Stimulated activated naive B cell treated with anti-CD40 and anti-IgM and Interleukin-4, amounts not matched to agents 10 μg/mL and 1 μg/mL and 100 μg/mL, for 72 hours (primary cell): ENCODE measurements around the gene ABCB9.
"Not testable (repeated sequence)": the region's sequence is repeated elsewhere in the genome, so short reads cannot be mapped to it uniquely, and the experiment has no call there.

ENCODE experiments used
- ATAC-seq, 2 donors: fragments of 150-1000 bp; cut with Tn5 transposase; replicated peaks; 2 replicates each; pipeline ENCODE4 v1.10.0; 2021; ENCODE audit warnings: moderate library complexity in 1 of 2
- DNase-seq: peaks from one replicate; pipeline ENCODE4 v3.0.0; 2021
- H3K27ac Mint-ChIP-seq: one replicate; pipeline ENCODE4 v1.8.0; 2022; ENCODE audit warnings: mild to moderate bottlenecking, mixed read lengths
- H3K27me3 Mint-ChIP-seq, 2 donors: one replicate each; pipeline ENCODE4 v1.8.0; 2022; ENCODE audit warnings: mixed read lengths in 2 of 2
- H3K36me3 Mint-ChIP-seq, 2 donors: one replicate each; pipeline ENCODE4 v1.8.0; 2022; ENCODE audit warnings: mixed read lengths in 2 of 2, mild to moderate bottlenecking in 1 of 2
- H3K4me1 Mint-ChIP-seq, 2 donors: one replicate each; pipeline ENCODE4 v1.8.0; 2022; ENCODE audit warnings: mixed read lengths in 2 of 2, mild to moderate bottlenecking in 1 of 2
- H3K4me3 Mint-ChIP-seq, 2 donors: one replicate each; pipeline ENCODE4 v1.8.0; 2022; ENCODE audit warnings: mild to moderate bottlenecking in 2 of 2, mixed read lengths in 2 of 2, moderate library complexity in 1 of 2
- H3K9me3 Mint-ChIP-seq, 2 donors: one replicate each; pipeline ENCODE4 v1.8.0; 2022; ENCODE audit warnings: mixed read lengths in 2 of 2, mild to moderate bottlenecking in 1 of 2

ABCB9 gene

GRCh38 chr12:122965851-122966742 is at the start of gene ABCB9:
Gene ABCB9, minus strand, starts transcription at chr12:122966463. Its CDS starts 6,228 bp downstream, at chr12:122960235.
- Mint-ChIP-seq H3K36me3 (no peaks in the 10 kb centered on the region), H3K27ac (no peak within 1 kb of the TSS), H3K4me1 (peaks cover 8 to 15% of the 10 kb centered on the region in 2 donors)

GRCh38 chr12:123014473-123014872 is 48.2 kb upstream of the ABCB9 start:
- not testable (repeated sequence) for H3K4me1 Mint-ChIP-seq, H3K36me3 Mint-ChIP-seq, H3K4me3 Mint-ChIP-seq, H3K27ac Mint-ChIP-seq, DNase-seq, H3K9me3 Mint-ChIP-seq, H3K27me3 Mint-ChIP-seq, ATAC-seq

More at GRCh38 chr12:122965851-122966742, at the start of gene ABCB9:
- Mint-ChIP-seq H3K9me3 (no peaks in the 10 kb centered on the region), H3K4me3 (peak within 1 kb of the TSS; percentile 78 to 83), H3K27me3 (no peaks in the 10 kb centered on the region)
- ATAC-seq = peak; percentile 98
- DNase-seq = peak; percentile 80

- ATAC-seq (no peak), DNase-seq (no peak)
- Mint-ChIP-seq H3K27ac (no peak overlapping the region), H3K27me3 (no peaks in the 10 kb centered on the region), H3K4me3 (no peak overlapping the region), H3K4me1 (peaks cover 0 to 1% of the 10 kb centered on the region in 2 donors), H3K9me3 (no peaks in the 10 kb centered on the region), H3K36me3 (peaks cover 4 to 5% of the 10 kb centered on the region in 2 donors)
Measured at GRCh38 chr12:123013185-123014095, 47.2 kb upstream of the ABCB9 start.

- ATAC-seq = no peak
- Mint-ChIP-seq H3K4me3 (no peak overlapping the region), H3K36me3 (peaks cover 7 to 8% of the 10 kb centered on the region in 2 donors), H3K27me3 (no peaks in the 10 kb centered on the region), H3K4me1 (no peaks in the 10 kb centered on the region), H3K27ac (no peak overlapping the region), H3K9me3 (no peaks in the 10 kb centered on the region)
- DNase-seq = no peak
Measured at GRCh38 chr12:123011701-123012100, 45.4 kb upstream of the ABCB9 start.

DNA sequence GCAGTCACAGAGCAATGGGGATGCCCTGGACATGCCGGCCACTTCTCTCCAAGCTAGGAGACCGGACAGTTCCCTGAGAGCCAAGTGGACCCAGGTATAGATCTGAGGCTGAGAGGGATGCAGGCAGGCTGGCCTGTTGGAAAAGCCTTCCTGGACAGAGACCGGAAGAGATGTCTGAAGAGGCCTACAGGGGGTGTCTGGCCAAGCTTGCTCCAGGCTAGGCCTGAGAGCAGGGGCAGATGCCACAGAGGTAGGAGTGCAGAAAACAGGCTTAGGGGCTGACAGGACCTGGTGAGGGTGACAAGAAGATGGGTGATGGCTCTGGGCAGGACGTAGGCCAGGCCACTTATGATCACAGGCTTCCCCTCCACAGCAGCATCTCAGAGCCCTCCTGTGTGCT is 44.4 kb upstream of the ABCB9 start:
- Mint-ChIP-seq H3K4me3 (no peak overlapping the region), H3K36me3 (peaks cover 7 to 8% of the 10 kb centered on the region in 2 donors), H3K4me1 (no peaks in the 10 kb centered on the region), H3K27me3 (no peaks in the 10 kb centered on the region), H3K27ac (no peak overlapping the region), H3K9me3 (no peaks in the 10 kb centered on the region)
- no peak for ATAC-seq
- no peak for DNase-seq

GRCh38 chr12:123010110-123010509 is 43.8 kb upstream of the ABCB9 start:
- Mint-ChIP-seq H3K27ac (no peak overlapping the region), H3K4me3 (no peak overlapping the region), H3K9me3 (no peaks in the 10 kb centered on the region), H3K4me1 (no peaks in the 10 kb centered on the region), H3K27me3 (no peaks in the 10 kb centered on the region), H3K36me3 (peaks cover 8 to 9% of the 10 kb centered on the region in 2 donors)
- ATAC-seq (no peak), DNase-seq (no peak)

- H3K27ac Mint-ChIP-seq = no peak overlapping the region
- DNase-seq (no peak), ATAC-seq (no peak)
- H3K4me1 Mint-ChIP-seq = no peaks in the 10 kb centered on the region
- no peak overlapping the region for H3K4me3 Mint-ChIP-seq
- H3K27me3 Mint-ChIP-seq = no peaks in the 10 kb centered on the region
- H3K36me3 Mint-ChIP-seq = peaks cover 11 to 14% of the 10 kb centered on the region in 2 donors
- H3K9me3 Mint-ChIP-seq = no peaks in the 10 kb centered on the region
Measured at GRCh38 chr12:123006977-123007376, 40.7 kb upstream of the ABCB9 start.

DNA sequence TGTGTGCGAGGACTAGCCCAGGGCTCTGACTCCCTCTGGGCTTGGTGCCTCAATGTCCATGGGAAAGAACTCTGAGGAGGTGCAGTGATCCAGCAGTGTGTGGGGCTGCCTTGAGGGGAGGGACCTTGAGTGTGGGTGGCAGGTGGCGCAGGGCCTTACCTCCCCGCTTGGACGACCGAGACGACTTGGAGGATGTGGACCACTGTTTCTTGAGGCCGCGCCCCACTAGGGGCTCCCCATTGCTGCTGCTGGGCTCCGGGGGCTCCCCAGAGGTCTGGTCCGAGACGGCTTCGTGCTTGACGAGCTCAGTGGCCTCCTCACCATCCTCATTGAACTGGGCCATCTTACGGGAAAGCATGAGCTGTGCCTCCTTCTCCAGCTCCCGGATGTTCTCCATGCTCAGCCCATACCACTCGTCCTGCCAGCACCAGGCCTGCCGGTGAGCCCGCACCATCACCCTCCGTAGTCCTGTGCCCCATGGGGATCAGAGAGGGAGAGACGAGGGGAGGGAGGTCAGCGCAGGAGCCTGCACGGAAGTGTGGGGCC is 38.9 kb upstream of the ABCB9 start:
- H3K27ac Mint-ChIP-seq = no peak overlapping the region
- peaks cover 0 to 5% of the 10 kb centered on the region in 2 donors for H3K4me1 Mint-ChIP-seq
- H3K27me3 Mint-ChIP-seq = no peaks in the 10 kb centered on the region
- peaks cover 13 to 14% of the 10 kb centered on the region in 2 donors for H3K36me3 Mint-ChIP-seq
- H3K4me3 Mint-ChIP-seq = no peak overlapping the region
- no peaks in the 10 kb centered on the region for H3K9me3 Mint-ChIP-seq
- ATAC-seq (no peak), DNase-seq (no peak)

DNA sequence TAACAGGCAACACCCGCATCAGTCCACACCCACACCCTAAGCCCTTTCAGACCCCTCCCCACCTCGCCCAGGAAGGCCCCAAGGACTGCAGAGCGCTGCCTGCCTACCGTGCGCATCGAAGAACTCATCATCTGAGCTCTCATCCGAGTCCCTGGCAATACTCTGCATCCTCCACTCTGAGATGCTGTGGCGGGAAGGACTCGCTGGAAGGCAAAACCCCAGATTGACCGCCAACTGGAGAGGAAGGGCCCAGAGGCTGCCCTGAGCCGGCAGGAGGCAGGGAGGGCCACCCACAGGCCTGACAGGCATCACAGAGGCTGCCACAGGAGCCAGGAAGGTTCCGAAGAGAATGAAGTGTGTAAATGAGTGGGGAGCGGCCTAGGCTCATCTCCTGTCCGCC is 38.0 kb upstream of the ABCB9 start:
- Mint-ChIP-seq H3K27ac (no peak overlapping the region), H3K9me3 (no peaks in the 10 kb centered on the region), H3K4me1 (peaks cover 0 to 9% of the 10 kb centered on the region in 2 donors), H3K4me3 (no peak overlapping the region), H3K36me3 (peaks cover 13 to 14% of the 10 kb centered on the region in 2 donors), H3K27me3 (no peaks in the 10 kb centered on the region)
- ATAC-seq (no peak), DNase-seq (no peak)

DNA sequence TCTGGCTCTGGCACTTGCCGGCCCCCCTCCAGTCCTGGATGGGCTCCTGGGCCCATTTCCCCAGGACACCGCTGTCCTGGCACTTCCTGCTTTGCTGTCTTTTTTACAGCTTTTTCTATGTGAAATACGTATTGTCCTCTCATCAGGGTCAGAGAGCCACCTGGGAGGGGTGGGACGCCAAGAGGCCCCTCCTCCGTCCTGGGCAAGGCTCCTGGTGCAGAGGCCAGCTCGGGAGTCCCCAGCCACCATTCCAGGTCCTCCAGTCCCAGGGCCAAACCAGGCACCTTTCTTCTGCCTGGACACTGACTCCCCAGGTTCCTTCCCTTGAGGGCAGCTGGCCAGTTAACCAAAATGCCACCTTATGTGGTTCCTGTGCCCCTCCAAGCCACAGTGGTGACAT is 37.0 kb upstream of the ABCB9 start:
- DNase-seq (no peak), ATAC-seq (no peak)
- H3K4me3 Mint-ChIP-seq = no peak overlapping the region
- peaks cover 0 to 9% of the 10 kb centered on the region in 2 donors for H3K4me1 Mint-ChIP-seq
- H3K36me3 Mint-ChIP-seq = peaks cover 13 to 14% of the 10 kb centered on the region in 2 donors
- H3K27ac Mint-ChIP-seq = no peak overlapping the region
- no peaks in the 10 kb centered on the region for H3K9me3 Mint-ChIP-seq
- no peaks in the 10 kb centered on the region for H3K27me3 Mint-ChIP-seq

GRCh38 chr12:123001464-123001863 is 35.2 kb upstream of the ABCB9 start:
- Mint-ChIP-seq H3K27ac (no peak overlapping the region), H3K36me3 (peaks cover 9 to 18% of the 10 kb centered on the region in 2 donors), H3K27me3 (no peaks in the 10 kb centered on the region), H3K4me1 (peaks cover 0 to 9% of the 10 kb centered on the region in 2 donors), H3K9me3 (no peaks in the 10 kb centered on the region), H3K4me3 (no peak overlapping the region)
- DNase-seq (no peak), ATAC-seq (no peak)

- no peak for ATAC-seq
- H3K27ac Mint-ChIP-seq = peak overlapping the region; percentile 20
- H3K27me3 Mint-ChIP-seq = no peaks in the 10 kb centered on the region
- H3K9me3 Mint-ChIP-seq = no peaks in the 10 kb centered on the region
- peaks cover 9 to 18% of the 10 kb centered on the region in 2 donors for H3K36me3 Mint-ChIP-seq
- no peak for DNase-seq
- H3K4me3 Mint-ChIP-seq = no peak overlapping the region
- H3K4me1 Mint-ChIP-seq = peaks cover 0 to 9% of the 10 kb centered on the region in 2 donors
Measured at GRCh38 chr12:123000578-123000977, 34.3 kb upstream of the ABCB9 start.

- Mint-ChIP-seq H3K4me1 (peaks cover 0 to 9% of the 10 kb centered on the region in 2 donors), H3K27ac (peak overlapping the region; percentile 20), H3K36me3 (peaks cover 9 to 15% of the 10 kb centered on the region in 2 donors), H3K4me3 (no peak overlapping the region), H3K9me3 (no peaks in the 10 kb centered on the region), H3K27me3 (no peaks in the 10 kb centered on the region)
- ATAC-seq (peak; percentile 16 to 47), DNase-seq (no peak)
Measured at GRCh38 chr12:122999986-123000420, 33.7 kb upstream of the ABCB9 start.
